GM12878 (cell line): ENCODE results near the gene CFAP54. TPM values are rescaled to one million over a fixed set of nuclear protein-coding genes. Genes with fewer than 3 reads are reported as not detected.

Experiments used
- ATAC-seq: fragments of 200-7000 bp; cut with Tn5 transposase; 3 replicates; pipeline ENCODE4 v1.9.1; 2020; ENCODE audit warnings: mild to moderate bottlenecking, moderate library complexity
- BruUV-seq: library from RNA; stranded (reverse); fragments of 400-500 nt; replicated peaks from 2 replicates; lab custom pipeline; 2021; lab: Mats Ljungman, UMichigan
- CTCF ChIA-PET: fragments of 300-600 bp; sonication (Branson Sonifier 250); formaldehyde crosslinking; extraction: SDS; loops from one replicate; lab custom pipeline; 2021; ENCODE audit warnings: inconsistent platforms; lab: Yijun Ruan, JAX
- POLR2A ChIA-PET: fragments of 350-600 bp; formaldehyde crosslinking; extraction: SDS; loops from one replicate; lab custom pipeline; 2021; ENCODE audit warnings: inconsistent platforms; lab: Charles Lee
- RAD21 ChIA-PET: fragments of 300-600 bp; sonication (Branson Sonifier 250); formaldehyde crosslinking; loops from one replicate; lab custom pipeline; 2023; ENCODE audit warnings: antibody characterized with exemption; ENCODE audit not compliant: unreplicated experiment; lab: Charles Lee
- SMC1A ChIA-PET: fragments of 300-600 bp; sonication (Branson Sonifier 250); formaldehyde crosslinking; loops from one replicate; lab custom pipeline; 2023; ENCODE audit not compliant: unreplicated experiment, uncharacterized antibody; lab: Charles Lee
- DNase-seq: peaks from one replicate; pipeline ENCODE4 v3.0.0-alpha.2; 2011; ENCODE audit warnings: low read depth, low spot score
- FAIRE-seq: peaks from 3 replicates; lab custom pipeline; 2011; peaks lifted over from hg19 to GRCh38; lab: Jason Lieb, UNC
- H2AFZ ChIP-seq: 2 replicates; pipeline ENCODE4 v1.6.0; 2011; ENCODE audit warnings: low read depth, low read length, control low read depth; ENCODE audit not compliant: control insufficient read depth
- H3K27ac ChIP-seq: 2 replicates; pipeline ENCODE4 v1.5.1; 2011; ENCODE audit warnings: control low read depth; ENCODE audit not compliant: control insufficient read depth, insufficient read depth
- H3K27me3 ChIP-seq, 2 experiments: replicated peaks in 1 of 2; 2 replicates each; pipeline versions ENCODE4 v1.6.0 to v1.6.1; 2011; ENCODE audit warnings: low read length in 1 of 2; ENCODE audit not compliant: control insufficient read depth in 2 of 2, insufficient read depth in 2 of 2
- H3K36me3 ChIP-seq, 2 experiments: 2 replicates each; pipeline ENCODE4 v1.5.1; 2011; ENCODE audit warnings: low read length in 1 of 2; ENCODE audit not compliant: control insufficient read depth in 2 of 2, insufficient read depth in 2 of 2
- H3K4me1 ChIP-seq: 2 replicates; pipeline ENCODE4 v1.6.1; 2011; ENCODE audit warnings: mild to moderate bottlenecking, low read length, moderate library complexity, mixed read lengths; ENCODE audit not compliant: control insufficient read depth, insufficient read depth
- H3K4me2 ChIP-seq: 2 replicates; pipeline ENCODE4 v1.6.0; 2011; ENCODE audit warnings: control low read depth; ENCODE audit not compliant: control insufficient read depth, insufficient read depth
- H3K4me3 ChIP-seq: fragments of 200-600 bp; sonication (generic); 2 replicates; pipeline ENCODE4 v1.5.1; 2016
- H3K79me2 ChIP-seq: 2 replicates; pipeline ENCODE4 v1.6.0; 2011; ENCODE audit warnings: low read length; ENCODE audit not compliant: control insufficient read depth, insufficient read depth
- H3K9ac ChIP-seq: 2 replicates; pipeline ENCODE4 v1.8.0; 2011; ENCODE audit warnings: low read length, control low read depth, mixed read lengths; ENCODE audit not compliant: control insufficient read depth, insufficient read depth
- H3K9me3 ChIP-seq: replicated peaks from 3 replicates; pipeline ENCODE4 v1.5.1; 2011; ENCODE audit warnings: mild to moderate bottlenecking, low read length; ENCODE audit not compliant: control insufficient read depth, insufficient read depth
- H4K20me1 ChIP-seq: 2 replicates; pipeline ENCODE4 v1.6.0; 2011; ENCODE audit not compliant: control insufficient read depth, insufficient read depth
- ATF2 ChIP-seq: IDR thresholded peaks from 2 replicates; pipeline ENCODE4 v1.6.1; 2012; ENCODE audit warnings: low read length, inconsistent platforms
- BACH1 ChIP-seq: fragments of 450-650 bp; IDR thresholded peaks from 2 replicates; pipeline ENCODE4 v1.6.1; 2017; ENCODE audit warnings: mild to moderate bottlenecking, borderline replicate concordance
- CBFB ChIP-seq: IDR thresholded peaks from 2 replicates; pipeline ENCODE4 v1.6.1; 2016; ENCODE audit warnings: antibody characterized with exemption, low read depth
- CHD1 ChIP-seq: IDR thresholded peaks from 2 replicates; pipeline ENCODE4 v1.6.1; 2012; ENCODE audit warnings: low read depth, low read length, improper control_type of control experiment
- CREM ChIP-seq: IDR thresholded peaks from 2 replicates; pipeline ENCODE4 v1.6.1; 2014; ENCODE audit warnings: antibody characterized with exemption, low read depth
- ELK1 ChIP-seq: IDR thresholded peaks from 2 replicates; pipeline ENCODE4 v1.6.1; 2012; ENCODE audit warnings: low read depth, low read length, improper control_type of control experiment
- MAX ChIP-seq: IDR thresholded peaks from 2 replicates; pipeline ENCODE4 v1.6.1; 2012; ENCODE audit warnings: low read depth, low read length, improper control_type of control experiment
- NBN ChIP-seq: fragments of 450-650 bp; IDR thresholded peaks from 2 replicates; pipeline ENCODE4 v1.6.1; 2016
- NFXL1 ChIP-seq: fragments of 450-650 bp; IDR thresholded peaks from 2 replicates; pipeline ENCODE4 v1.6.1; 2017; ENCODE audit warnings: antibody characterized with exemption, mild to moderate bottlenecking, borderline replicate concordance
- NFYA ChIP-seq: IDR thresholded peaks from 2 replicates; pipeline ENCODE4 v1.6.1; 2011; ENCODE audit warnings: low read depth, mild to moderate bottlenecking, low read length, improper control_type of control experiment, borderline replicate concordance
- RAD21 ChIP-seq: IDR thresholded peaks from 2 replicates; pipeline ENCODE4 v1.6.1; 2011; ENCODE audit warnings: mild to moderate bottlenecking, low read depth, low read length, moderate library complexity; ENCODE audit not compliant: insufficient read depth
- RBBP5 ChIP-seq: fragments of 200-600 bp; sonication (generic); conservative IDR thresholded peaks from 2 replicates; pipeline ENCODE4 v1.6.1; 2016
- SIN3A ChIP-seq: IDR thresholded peaks from 2 replicates; pipeline ENCODE4 v1.6.1; 2012; ENCODE audit warnings: low read depth, low read length, improper control_type of control experiment
- SIX5 ChIP-seq: IDR thresholded peaks from 2 replicates; pipeline ENCODE4 v1.6.1; 2011; ENCODE audit warnings: mild to moderate bottlenecking, low read depth, low read length, moderate library complexity; ENCODE audit not compliant: severe bottlenecking
- SMAD1 ChIP-seq: fragments of 450-650 bp; IDR thresholded peaks from 2 replicates; pipeline ENCODE4 v1.6.1; 2018; ENCODE audit warnings: mild to moderate bottlenecking, low read depth; ENCODE audit not compliant: partially characterized antibody
- SPI1 ChIP-seq: IDR thresholded peaks from 2 replicates; pipeline ENCODE4 v1.6.1; 2011; ENCODE audit warnings: low read depth, mild to moderate bottlenecking, low read length, moderate library complexity, borderline replicate concordance; ENCODE audit not compliant: insufficient read depth
- SREBF1 ChIP-seq: IDR thresholded peaks from 2 replicates; pipeline ENCODE4 v1.6.1; 2012; ENCODE audit warnings: mild to moderate bottlenecking, low read length
- SRF ChIP-seq, 2 experiments: IDR thresholded peaks; 2 replicates each; pipeline ENCODE4 v1.6.1; 2011; ENCODE audit warnings: low read depth in 2 of 2, low read length in 2 of 2, mild to moderate bottlenecking in 1 of 2, moderate library complexity in 1 of 2
- ZBTB40 ChIP-seq: fragments of 450-650 bp; IDR thresholded peaks from 2 replicates; pipeline ENCODE4 v1.6.1; 2016; ENCODE audit warnings: mild to moderate bottlenecking, moderate library complexity, borderline replicate concordance
- WGBS: methylation state at CpG from one replicate; pipeline ENCODE4 v1.1.6; 2016; ENCODE audit warnings: low lambda C conversion rate; ENCODE audit not compliant: insufficient replicate concordance, insufficient coverage; ENCODE audit errors: missing lambda C conversion rate; 5-methylcytosine and 5-hydroxymethylcytosine counted together
- in situ Hi-C: fragments of 300-500 bp; cut with MboI; formaldehyde crosslinking; loops from 9 replicates; pipeline ENCODE4 v1.14.3; 2018; ENCODE audit warnings: mixed read lengths
- intact Hi-C: fragments of 100-400 bp; cut with micrococcal nuclease; formaldehyde crosslinking; loops from one replicate; pipeline ENCODE4 v1.14.2; 2022; ENCODE audit not compliant: unreplicated experiment
- polyA plus RNA-seq, 11 experiments: library from polyadenylated mRNA; depleted of rRNA in 4 of 11; unstranded in 6 of 11; stranded (reverse) in 5 of 11; fragments of >200 nt; fragmentation: Nextera tagmentation in 4 of 11; fragmentation: Illumina TruSeq in 1 of 11; extraction: Ambion mirVana in 4 of 11; extraction: Trizol in 1 of 11; gene quantifications; 1 replicate in 1 of 11; 2 replicates in 10 of 11; pipeline versions ENCODE4 v1.2.1 to v1.2.3, GENCODE V29; 2011 to 2016; ENCODE audit warnings: inconsistent platforms in 2 of 11, missing spikeins in 2 of 11, low read depth in 1 of 11
- total RNA-seq, 4 experiments: library from RNA; depleted of rRNA in 3 of 4; stranded (reverse); fragments of >200 nt in 3 of 4; fragmentation: Illumina TruSeq in 1 of 4; extraction: Trizol in 1 of 4; gene quantifications; 2 replicates each; pipeline versions ENCODE4 v1.2.1 to v1.2.3, GENCODE V29; 2013 to 2021

The CFAP54 gene
- total and polyA plus RNA-seq, 10 of the 15 experiments (the other 5 are each of a cell fraction or from before 2014, with no cell fraction given): 0.19 to 1.5 (median 0.56) TPM

- Histone ChIP-seq H4K20me1 (no peaks in the 10 kb centered on the region), H3K79me2 (no peaks in the 10 kb centered on the region), H3K4me1 (no peaks in the 10 kb centered on the region), H3K9me3 (no peaks in the 10 kb centered on the region; the same call in 2 of the 3 replicates), H3K4me3 (no peak overlapping the region), H3K9ac (no peak overlapping the region), H3K36me3 (no peaks in the 10 kb centered on the region), H2AFZ (no peak overlapping the region), H3K27ac (no peak overlapping the region), H3K27me3 (peaks cover 0 to 2% of the 10 kb centered on the region in 2 experiments; a peak in 1 of 4 replicates), H3K4me2 (no peak overlapping the region)
- intact Hi-C loops: no loop called here
- ChIA-PET CTCF (interaction anchor here (0.5 kb wide), 1 partner anchor 572 kb away, joined by 3 read pairs; no protein-coding TSS in a partner anchor), SMC1A (interaction anchor here (0.9 kb wide), 1 partner anchor 98 kb away, joined by 3 read pairs; no protein-coding TSS in a partner anchor), POLR2A (no interaction called here), RAD21 (no interaction called here)
- TF ChIP-seq ELK1 (no peak), CBFB (no peak), CREM (no peak), SPI1 (no peak), RBBP5 (no peak), RAD21 (no peak), SMAD1 (no peak), MAX (no peak), SIX5 (no peak), SREBF1 (no peak), NBN (no peak), SIN3A (no peak), BACH1 (no peak), NFYA (no peak), ZBTB40 (no peak), ATF2 (no peak), CHD1 (no peak), SRF (IDR thresholded peaks at IDR 0.05; ENCODE audit: low read depth in 2 of 2, low read length in 2 of 2) (no peak), NFXL1 (no peak)
- no TSS peak for BruUV-seq
- 80% methylated on average over 4 of the region's 4 CpGs for WGBS
- ATAC-seq (no peak), DNase-seq (no peak), FAIRE-seq (no peak)
- in situ Hi-C loops: no loop called here
Measured at GRCh38 chr12:96883571-96883970, 394.2 kb downstream of the CFAP54 start.
